ENCODE data around the gene RGS7.

GRCh38 chr1:241316372-241316771 lies 40.6 kb downstream of the RGS7 start:
- TF ChIP-seq CTCF (IDR thresholded peaks at IDR 0.05 in 8 of 11, conservative IDR thresholded peaks at IDR 0.05 in 3 of 11) (no peak), POLR2AphosphoS5 (IDR thresholded peaks at IDR 0.05) (no peak), POLR2A (IDR thresholded peaks at IDR 0.05) (no peak)
